H1 (cell line): ENCODE data around the gene JUN. TPM values are rescaled to one million over a fixed set of nuclear protein-coding genes. Genes with fewer than 3 reads are reported as not detected.

Experiments used
- BACH1 ChIP-seq: IDR thresholded peaks from 2 replicates; pipeline ENCODE4 v1.6.1; 2012; ENCODE audit warnings: low read length, improper control_type of control experiment
- BRCA1 ChIP-seq: IDR thresholded peaks from 2 replicates; pipeline ENCODE4 v1.6.1; 2012; ENCODE audit warnings: low read depth, low read length, improper control_type of control experiment
- CEBPB ChIP-seq: IDR thresholded peaks from 2 replicates; pipeline ENCODE4 v1.6.1; 2012; ENCODE audit warnings: low read depth, low read length
- CHD7 ChIP-seq: fragments of 300-600 bp; sonication (generic); IDR thresholded peaks from 2 replicates; pipeline ENCODE4 v1.7.1; 2012; ENCODE audit warnings: low read length, moderate library complexity, mild to moderate bottlenecking, inconsistent platforms; ENCODE audit not compliant: insufficient replicate concordance
- CREB1 ChIP-seq: IDR thresholded peaks from 2 replicates; pipeline ENCODE4 v1.6.1; 2012; ENCODE audit warnings: inconsistent platforms
- EGR1 ChIP-seq: IDR thresholded peaks from 2 replicates; pipeline ENCODE4 v1.6.1; 2011; ENCODE audit warnings: low read depth, low read length, borderline replicate concordance
- HDAC6 ChIP-seq: IDR thresholded peaks from one replicate; pipeline ENCODE4 v1.7.1; 2012; ENCODE audit warnings: low read depth, mild to moderate bottlenecking, inconsistent platforms, low read length, moderate library complexity
- KDM5A ChIP-seq: fragments of 200-600 bp; IDR thresholded peaks from 2 replicates; pipeline ENCODE4 v1.7.1; 2012; ENCODE audit warnings: mild to moderate bottlenecking, low read length, inconsistent platforms, mixed read lengths
- POLR2AphosphoS5 ChIP-seq: IDR thresholded peaks from 2 replicates; pipeline ENCODE4 v1.6.1; 2011; ENCODE audit warnings: low read depth, low read length
- SP2 ChIP-seq: IDR thresholded peaks from 2 replicates; pipeline ENCODE4 v1.6.1; 2012; ENCODE audit warnings: mild to moderate bottlenecking, low read length, inconsistent platforms
- polyA plus RNA-seq, 7 experiments: library from polyadenylated mRNA; depleted of rRNA in 3 of 7; stranded (reverse) in 5 of 7; unstranded in 2 of 7; fragments of >200 nt in 5 of 7; fragments of 200-250 nt in 2 of 7; gene quantifications; 1 replicate in 5 of 7; 2 replicates in 1 of 7; 4 replicates in 1 of 7; pipeline versions ENCODE4 v1.2.1 to v1.2.3, GENCODE V29; 2011 to 2013; ENCODE audit warnings: missing spikeins in 2 of 7, mixed read lengths in 2 of 7
- total RNA-seq: library from RNA; stranded (reverse); fragmentation: NEBNext Ultra II Directional; extraction: Animal tissue kit (Norgen Biotek cat#: 25700); gene quantifications from 2 replicates; pipeline ENCODE4 v1.2.1, GENCODE V29; 2021
- TF ChIP-seq, protein P1 (sequence below), 3 experiments: IDR thresholded peaks; 1 replicate in 2 of 3; 2 replicates in 1 of 3; pipeline versions ENCODE4 v1.5.1 to v1.6.1; 2011; ENCODE audit warnings: low read length in 3 of 3, mild to moderate bottlenecking in 3 of 3, inconsistent platforms in 2 of 3, low read depth in 1 of 3, moderate library complexity in 1 of 3; ENCODE audit not compliant: insufficient read depth in 1 of 3; ENCODE audit errors: control extremely low read depth in 1 of 3

Gene JUN
- total and polyA plus RNA-seq, 2 of the 8 experiments (the other 6 are each of a cell fraction or from before 2014, with no cell fraction given), result 4.4 to 10.9 TPM

GRCh38 chr1:58799650-58800049, 15.8 kb upstream of the JUN start (continued):
- TF ChIP-seq CHD7 (no peak), BACH1 (no peak), KDM5A (no peak), EGR1 (no peak), CREB1 (no peak), POLR2AphosphoS5 (no peak), CEBPB (no peak), HDAC6 (no peak), SP2 (no peak), BRCA1 (no peak)
- TF ChIP-seq, protein P1, sequence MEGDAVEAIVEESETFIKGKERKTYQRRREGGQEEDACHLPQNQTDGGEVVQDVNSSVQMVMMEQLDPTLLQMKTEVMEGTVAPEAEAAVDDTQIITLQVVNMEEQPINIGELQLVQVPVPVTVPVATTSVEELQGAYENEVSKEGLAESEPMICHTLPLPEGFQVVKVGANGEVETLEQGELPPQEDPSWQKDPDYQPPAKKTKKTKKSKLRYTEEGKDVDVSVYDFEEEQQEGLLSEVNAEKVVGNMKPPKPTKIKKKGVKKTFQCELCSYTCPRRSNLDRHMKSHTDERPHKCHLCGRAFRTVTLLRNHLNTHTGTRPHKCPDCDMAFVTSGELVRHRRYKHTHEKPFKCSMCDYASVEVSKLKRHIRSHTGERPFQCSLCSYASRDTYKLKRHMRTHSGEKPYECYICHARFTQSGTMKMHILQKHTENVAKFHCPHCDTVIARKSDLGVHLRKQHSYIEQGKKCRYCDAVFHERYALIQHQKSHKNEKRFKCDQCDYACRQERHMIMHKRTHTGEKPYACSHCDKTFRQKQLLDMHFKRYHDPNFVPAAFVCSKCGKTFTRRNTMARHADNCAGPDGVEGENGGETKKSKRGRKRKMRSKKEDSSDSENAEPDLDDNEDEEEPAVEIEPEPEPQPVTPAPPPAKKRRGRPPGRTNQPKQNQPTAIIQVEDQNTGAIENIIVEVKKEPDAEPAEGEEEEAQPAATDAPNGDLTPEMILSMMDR (IDR thresholded peaks at IDR 0.05; ENCODE audit: control extremely low read depth in 1 of 3, insufficient read depth in 1 of 3, low read depth in 1 of 3, low read length in 3 of 3), result no peak
